ENCODE results near the gene HPSE2.

HPSE2 gene

GRCh38 chr10:98467506-98468318 lies 767.9 kb downstream of the HPSE2 start:
- Mint-ChIP-seq H3K9me3 (no peaks in the 10 kb centered on the region), H3K27me3 (ENCODE audit: low read depth) (no peaks in the 10 kb centered on the region), H3K36me3 (ENCODE audit: low read depth) (no peaks in the 10 kb centered on the region), H3K4me1 (peaks cover 42% of the 10 kb centered on the region), H3K4me3 (peak overlapping the region; percentile 75 to 88 (median 84)), H3K27ac (peak overlapping the region in 2 of 3 experiments; percentile 55 to 78)
- peak; percentile 76 to 88 (median 85) for TF ChIP-seq CTCF (IDR thresholded peaks at IDR 0.05; ENCODE audit: unreplicated experiment in 3 of 3)

DNA sequence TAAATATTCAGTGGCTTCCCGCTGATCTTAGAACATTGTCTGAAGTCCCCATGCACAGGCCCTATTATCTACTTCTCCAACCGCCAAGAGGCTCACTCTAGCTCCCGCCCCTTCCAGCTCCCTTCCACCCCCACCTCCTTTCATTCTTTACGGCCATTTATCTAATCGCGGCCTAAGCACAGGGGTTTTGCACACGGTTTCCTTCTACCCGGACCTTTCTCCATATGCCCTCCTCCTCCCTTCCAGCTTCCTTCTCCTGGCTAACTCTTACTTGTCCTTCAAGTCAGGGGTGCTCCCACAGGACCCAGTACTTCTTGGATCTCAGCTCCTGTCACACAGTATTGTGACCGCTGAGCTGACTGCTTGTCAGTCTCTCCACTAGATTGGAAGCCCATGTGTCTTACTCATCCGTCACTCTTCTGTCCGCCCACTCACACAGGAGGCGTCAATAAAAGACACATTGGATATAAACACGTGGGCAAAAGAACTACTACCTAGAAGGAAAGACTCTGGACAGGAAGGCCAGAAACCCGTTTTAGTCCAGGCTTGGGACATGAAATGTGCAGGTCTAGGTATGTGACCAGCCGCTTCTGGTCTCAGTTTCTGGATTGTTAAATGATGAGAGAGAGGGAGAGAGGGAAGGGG lies 768.7 kb downstream of the HPSE2 start:
- Mint-ChIP-seq H3K4me1 (peaks cover 37% of the 10 kb centered on the region), H3K27me3 (ENCODE audit: low read depth) (no peaks in the 10 kb centered on the region), H3K4me3 (peak overlapping the region in 2 of 3 experiments; percentile 24 to 88), H3K9me3 (no peaks in the 10 kb centered on the region), H3K36me3 (ENCODE audit: low read depth) (no peaks in the 10 kb centered on the region), H3K27ac (peak overlapping the region in 2 of 3 experiments; percentile 55 to 78)
- no peak for TF ChIP-seq CTCF (IDR thresholded peaks at IDR 0.05; ENCODE audit: unreplicated experiment in 3 of 3)

GRCh38 chr10:98465866-98466265 lies 769.8 kb downstream of the HPSE2 start:
- Mint-ChIP-seq H3K36me3 (ENCODE audit: low read depth) (no peaks in the 10 kb centered on the region), H3K27me3 (ENCODE audit: low read depth) (no peaks in the 10 kb centered on the region), H3K4me3 (no peak overlapping the region), H3K4me1 (peaks cover 34% of the 10 kb centered on the region), H3K27ac (peak overlapping the region in 1 of 3 experiments; percentile 50), H3K9me3 (no peaks in the 10 kb centered on the region)
- no peak for TF ChIP-seq CTCF (IDR thresholded peaks at IDR 0.05; ENCODE audit: unreplicated experiment in 3 of 3)

DNA sequence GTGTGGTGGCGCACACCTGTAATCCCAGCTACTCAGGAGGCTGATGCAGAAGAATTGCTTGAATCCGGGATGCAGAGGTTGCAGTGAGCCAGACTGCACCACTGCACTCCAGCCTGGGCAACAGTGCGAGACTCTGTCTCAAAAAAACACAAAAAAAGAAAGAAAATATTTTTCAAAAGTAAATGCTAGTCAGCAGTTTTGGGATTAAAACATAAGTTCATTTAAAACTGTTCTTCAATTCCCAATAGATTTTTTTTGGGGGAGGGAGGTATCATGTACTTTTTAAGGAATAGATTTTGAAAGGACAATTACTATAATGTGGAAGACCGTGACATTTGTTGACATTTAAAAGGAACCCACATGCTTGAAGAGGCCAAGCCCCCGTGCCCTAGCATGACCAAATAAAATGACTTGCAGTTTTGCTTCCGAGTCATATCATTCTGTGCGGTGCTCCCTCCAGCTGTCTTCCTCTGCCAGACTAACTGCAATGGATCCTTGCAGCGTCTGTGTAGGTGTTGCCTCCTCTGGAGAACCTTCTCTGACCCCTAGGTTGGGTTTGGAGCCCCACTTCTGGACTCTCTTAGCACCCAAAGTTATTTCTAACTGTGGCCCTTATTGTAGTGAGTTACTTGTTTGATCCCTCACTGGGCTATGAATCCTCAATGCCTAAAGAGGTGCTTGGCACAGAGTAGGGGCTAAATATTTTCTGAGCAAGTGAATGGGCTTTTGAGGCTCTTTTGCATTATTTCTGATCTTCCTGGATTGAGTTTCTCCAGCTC lies 771.5 kb downstream of the HPSE2 start:
- Mint-ChIP-seq H3K27ac (no peak overlapping the region), H3K36me3 (ENCODE audit: low read depth) (no peaks in the 10 kb centered on the region), H3K27me3 (ENCODE audit: low read depth) (no peaks in the 10 kb centered on the region), H3K9me3 (no peaks in the 10 kb centered on the region), H3K4me3 (no peak overlapping the region), H3K4me1 (peaks cover 21% of the 10 kb centered on the region)
- TF ChIP-seq CTCF (IDR thresholded peaks at IDR 0.05; ENCODE audit: unreplicated experiment in 3 of 3), result no peak

GRCh38 chr10:98463016-98463415 lies 772.6 kb downstream of the HPSE2 start:
- H3K4me3 Mint-ChIP-seq, result no peak overlapping the region
- TF ChIP-seq CTCF (IDR thresholded peaks at IDR 0.05; ENCODE audit: unreplicated experiment in 3 of 3), result no peak
- peaks cover 11% of the 10 kb centered on the region for H3K4me1 Mint-ChIP-seq
- no peaks in the 10 kb centered on the region for H3K27me3 Mint-ChIP-seq (ENCODE audit: low read depth)
- no peaks in the 10 kb centered on the region for H3K9me3 Mint-ChIP-seq
- no peak overlapping the region for H3K27ac Mint-ChIP-seq
- no peaks in the 10 kb centered on the region for H3K36me3 Mint-ChIP-seq (ENCODE audit: low read depth)
